ENCODE data around the gene CNGB1.

DNA sequence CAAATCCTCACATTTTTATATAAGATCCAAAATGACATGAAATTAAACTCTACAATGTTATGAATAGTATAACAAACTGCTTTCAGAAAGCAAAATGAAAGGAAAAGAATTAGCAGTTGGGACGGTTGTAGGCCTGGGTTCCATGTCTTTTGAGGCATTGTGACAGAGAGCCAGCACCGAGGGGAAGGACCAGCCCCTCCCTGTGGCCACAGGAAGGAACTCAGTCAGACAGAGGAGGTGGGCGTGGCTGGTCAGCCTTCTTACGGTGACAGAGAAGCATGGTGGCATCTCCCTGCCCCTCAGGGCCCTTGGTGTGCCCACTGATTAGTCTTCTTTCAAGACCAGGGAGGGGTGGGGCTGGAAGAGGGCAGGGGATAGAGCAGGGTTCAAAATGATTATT lies 23.9 kb upstream of the CNGB1 start:
- TF ChIP-seq, protein P1, sequence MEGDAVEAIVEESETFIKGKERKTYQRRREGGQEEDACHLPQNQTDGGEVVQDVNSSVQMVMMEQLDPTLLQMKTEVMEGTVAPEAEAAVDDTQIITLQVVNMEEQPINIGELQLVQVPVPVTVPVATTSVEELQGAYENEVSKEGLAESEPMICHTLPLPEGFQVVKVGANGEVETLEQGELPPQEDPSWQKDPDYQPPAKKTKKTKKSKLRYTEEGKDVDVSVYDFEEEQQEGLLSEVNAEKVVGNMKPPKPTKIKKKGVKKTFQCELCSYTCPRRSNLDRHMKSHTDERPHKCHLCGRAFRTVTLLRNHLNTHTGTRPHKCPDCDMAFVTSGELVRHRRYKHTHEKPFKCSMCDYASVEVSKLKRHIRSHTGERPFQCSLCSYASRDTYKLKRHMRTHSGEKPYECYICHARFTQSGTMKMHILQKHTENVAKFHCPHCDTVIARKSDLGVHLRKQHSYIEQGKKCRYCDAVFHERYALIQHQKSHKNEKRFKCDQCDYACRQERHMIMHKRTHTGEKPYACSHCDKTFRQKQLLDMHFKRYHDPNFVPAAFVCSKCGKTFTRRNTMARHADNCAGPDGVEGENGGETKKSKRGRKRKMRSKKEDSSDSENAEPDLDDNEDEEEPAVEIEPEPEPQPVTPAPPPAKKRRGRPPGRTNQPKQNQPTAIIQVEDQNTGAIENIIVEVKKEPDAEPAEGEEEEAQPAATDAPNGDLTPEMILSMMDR (IDR thresholded peaks at IDR 0.05), result peak in 2 of 7 experiments; percentile 9 to 21
- TF ChIP-seq POLR2A (IDR thresholded peaks at IDR 0.05), result no peak
- no peak for TF ChIP-seq POLR2AphosphoS5 (IDR thresholded peaks at IDR 0.05)
